HG02938 (cell line): ENCODE measurements around the gene SLAMF9.

ENCODE experiments used
- ATAC-seq: cut with Tn5 transposase; IDR thresholded peaks from one replicate; pipeline ENCODE4 v1.9.1; 2021; ENCODE audit warnings: mild to moderate bottlenecking, moderate library complexity; ENCODE audit not compliant: unreplicated experiment

SLAMF9 gene

GRCh38 chr1:159935305-159935704, 18.7 kb downstream of the SLAMF9 start:
- ATAC-seq: no peak

- ATAC-seq: no peak
Observed at GRCh38 chr1:159934136-159935039, 19.6 kb downstream of the SLAMF9 start.

GRCh38 chr1:159933347-159933746, 20.7 kb downstream of the SLAMF9 start:
- no peak for ATAC-seq

- no peak for ATAC-seq
Observed at GRCh38 chr1:159932296-159933285, 21.4 kb downstream of the SLAMF9 start.

DNA sequence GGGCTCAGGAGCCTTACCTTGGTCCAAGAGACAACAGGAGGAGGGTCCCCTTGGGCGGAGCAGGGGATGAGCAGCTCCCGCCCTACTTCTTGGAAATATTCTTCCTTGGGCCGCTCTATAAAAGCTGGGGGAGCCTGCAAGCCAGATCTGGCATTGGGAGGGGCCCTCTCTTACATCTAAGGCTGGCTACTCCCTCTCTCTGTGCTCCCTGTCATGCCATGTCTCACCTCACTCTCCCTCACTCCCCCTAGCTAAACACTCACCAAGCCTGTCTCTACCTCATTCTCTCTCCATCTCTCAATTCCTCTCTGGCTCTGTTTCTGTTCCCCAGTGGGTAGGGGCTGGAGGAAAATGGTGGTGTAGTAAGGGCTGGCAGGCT, 22.3 kb downstream of the SLAMF9 start:
- ATAC-seq: no peak

DNA sequence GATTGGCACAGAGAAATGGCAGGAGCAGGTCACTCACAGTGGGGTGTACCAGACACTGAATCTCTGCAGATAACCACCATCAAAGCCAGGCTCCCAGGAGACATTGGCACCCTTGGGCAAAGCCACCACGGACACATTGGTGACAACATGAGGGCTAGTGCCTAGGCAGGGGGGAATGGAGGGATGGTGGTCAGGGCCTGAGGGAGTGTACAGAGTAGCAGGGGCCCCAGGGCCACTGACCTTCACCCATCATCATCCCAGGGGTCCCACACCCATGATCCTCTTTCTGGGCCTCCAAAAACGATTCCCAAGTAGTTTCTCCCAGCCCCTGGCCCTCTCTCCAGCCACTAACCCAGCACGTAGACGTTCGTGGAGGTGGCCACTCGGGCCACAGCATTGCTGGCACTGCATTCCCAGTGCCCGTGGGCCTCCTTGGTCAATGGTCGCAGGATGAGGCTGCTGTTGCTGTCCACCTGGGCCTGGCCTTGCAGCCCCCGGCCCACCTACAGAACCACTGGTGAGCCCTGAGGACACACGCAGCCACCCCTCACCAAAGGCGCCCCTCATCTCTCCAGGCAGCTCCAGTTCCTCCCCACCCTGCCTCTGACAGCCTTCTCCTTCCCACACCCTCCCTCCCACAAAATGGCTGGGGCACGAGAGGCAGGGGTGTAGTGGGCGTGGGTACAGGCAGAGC, 22.8 kb downstream of the SLAMF9 start:
- ATAC-seq: no peak

DNA sequence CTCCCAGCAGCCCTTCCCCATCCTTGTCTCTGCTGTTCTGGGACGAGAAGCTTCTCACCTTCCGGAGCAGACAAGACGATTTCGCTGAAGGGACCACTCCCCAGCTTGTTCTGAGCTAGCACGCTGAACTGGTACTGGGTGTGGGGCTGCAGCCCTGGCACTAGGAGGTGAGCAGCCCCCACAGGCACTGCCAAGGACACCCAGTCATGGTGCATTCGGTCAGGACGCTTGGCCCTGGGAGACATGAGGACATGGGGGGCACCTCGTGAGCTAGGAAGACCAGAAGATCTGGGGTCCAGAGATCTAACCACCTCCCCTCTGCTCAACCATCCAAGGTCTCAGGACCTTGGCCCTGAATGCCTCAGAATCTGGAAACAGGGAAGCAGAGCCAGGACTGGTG, 23.4 kb downstream of the SLAMF9 start:
- ATAC-seq: no peak

DNA sequence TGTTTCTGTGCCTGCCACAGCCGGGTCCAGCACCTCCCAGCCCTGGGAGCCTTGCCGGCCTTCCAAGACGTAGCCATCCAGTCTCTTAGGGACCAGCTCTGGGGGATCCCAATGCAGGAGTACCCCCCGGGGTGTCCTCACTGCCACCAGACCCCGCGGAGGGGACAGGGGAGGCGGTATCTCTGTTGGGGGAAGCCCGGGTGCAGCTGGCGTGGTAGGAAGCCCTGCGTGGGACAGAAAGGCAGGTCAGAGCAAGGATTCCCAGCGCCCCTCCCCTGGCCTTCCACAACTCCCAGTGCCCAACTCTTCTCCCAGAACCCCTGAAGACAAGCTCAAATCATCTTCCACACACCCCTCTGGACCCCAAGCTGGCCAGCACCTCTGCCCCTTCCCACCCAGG, 23.8 kb downstream of the SLAMF9 start:
- ATAC-seq: no peak

DNA sequence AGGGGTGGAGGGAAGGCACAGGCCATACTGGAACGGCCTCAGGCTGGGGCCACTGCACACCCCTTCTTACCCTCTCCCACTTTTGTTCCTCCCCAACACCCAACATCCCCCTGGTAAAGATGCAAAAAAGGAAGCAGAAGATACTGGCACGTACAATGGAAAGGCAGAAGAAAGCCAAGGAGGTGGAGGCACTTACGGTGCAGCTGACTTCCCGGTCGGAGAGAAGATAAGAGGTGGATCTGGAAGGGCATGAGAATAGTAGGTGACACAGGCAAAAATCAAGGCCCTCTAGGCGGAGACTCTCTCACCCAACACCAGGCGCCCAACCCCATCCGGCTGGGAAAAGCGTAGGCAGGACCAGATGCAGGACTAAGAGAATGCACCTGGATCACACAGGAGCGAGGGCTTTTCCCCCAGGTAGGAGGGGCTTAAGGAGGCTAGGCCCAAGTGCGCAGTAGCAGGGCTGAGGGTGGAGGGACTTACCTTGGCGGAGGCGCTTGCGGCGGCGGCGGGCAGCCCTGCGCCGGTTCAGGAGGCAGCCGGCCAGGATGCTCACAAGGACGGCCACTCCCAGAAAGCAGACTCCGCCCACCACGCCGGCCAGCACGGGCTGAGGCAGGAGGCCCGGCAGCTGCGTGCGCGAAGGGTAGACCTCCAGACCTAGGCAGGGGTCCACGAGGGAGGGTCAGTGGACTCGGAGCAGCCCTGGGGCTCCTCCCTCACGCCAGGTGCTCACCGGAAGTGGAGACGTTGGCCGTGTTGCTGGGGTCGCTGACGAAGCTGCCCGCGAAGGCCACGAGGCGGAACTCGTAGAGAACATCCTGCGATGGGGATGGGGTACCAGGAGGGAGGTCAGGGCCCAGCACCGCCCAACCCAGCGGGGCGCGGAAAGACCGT, 24.6 kb downstream of the SLAMF9 start:
- no peak for ATAC-seq

GRCh38 chr1:159928491-159929050, 25.5 kb downstream of the SLAMF9 start:
- ATAC-seq: no peak

DNA sequence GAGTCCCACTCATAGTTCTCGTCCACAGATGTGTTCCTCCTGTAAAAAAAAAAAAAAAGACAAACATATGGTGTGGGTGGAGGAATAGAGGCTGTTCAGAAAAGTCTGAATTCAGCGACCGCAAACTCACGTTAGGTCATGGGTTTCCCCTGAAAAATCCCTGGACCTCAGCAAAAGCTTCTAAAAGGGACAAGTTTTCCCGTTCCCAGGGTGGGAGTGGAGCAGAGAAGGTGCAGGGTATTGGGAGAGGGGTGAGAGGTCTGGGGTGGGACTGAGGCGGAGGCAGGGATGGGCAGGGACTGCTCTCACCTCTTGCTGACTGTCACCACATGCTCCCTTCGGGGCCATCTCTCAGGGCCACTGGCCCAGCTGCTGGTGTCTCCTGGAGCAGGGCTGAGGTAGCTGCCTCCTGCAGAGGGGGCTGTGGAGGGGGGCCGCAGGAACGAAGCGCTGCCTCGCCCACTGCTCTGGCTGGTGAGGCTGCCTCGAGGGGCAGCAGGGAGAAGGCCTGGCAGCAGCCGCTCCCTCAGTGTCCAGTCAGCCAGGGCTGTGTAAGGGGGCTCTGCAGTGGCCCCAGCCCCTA, 26.1 kb downstream of the SLAMF9 start:
- no peak for ATAC-seq

DNA sequence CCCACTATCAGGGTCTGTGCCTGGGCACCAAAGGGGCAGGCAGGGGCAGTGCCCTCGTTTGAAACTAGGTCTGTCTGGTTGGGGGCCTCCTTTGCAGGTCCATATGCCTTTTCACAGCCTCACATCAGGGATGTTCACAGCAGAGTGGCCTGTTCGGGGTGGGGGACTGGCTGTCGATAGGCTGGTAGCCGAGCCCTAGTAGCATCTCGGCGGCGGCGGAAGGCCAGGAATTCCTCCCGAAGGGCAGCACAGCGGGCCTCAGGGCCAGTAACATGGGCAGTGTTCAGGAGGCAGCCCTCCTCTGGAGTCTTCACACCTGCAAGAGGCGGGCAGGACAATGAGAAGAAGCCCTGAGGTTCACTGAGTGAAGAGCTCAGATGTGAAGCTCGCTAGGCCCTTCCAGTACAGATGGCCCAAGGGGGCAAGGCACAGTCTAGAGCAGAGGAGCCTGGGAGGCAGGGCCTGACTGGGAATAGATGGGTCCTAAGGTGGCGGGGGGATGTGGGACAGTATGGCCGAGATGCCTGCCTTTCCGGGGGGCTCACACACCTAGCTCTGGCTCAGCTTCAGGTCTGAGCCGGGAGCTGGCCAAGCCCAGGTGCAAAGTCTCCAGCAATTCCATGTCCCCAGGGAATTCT, 26.7 kb downstream of the SLAMF9 start:
- ATAC-seq: no peak

- ATAC-seq: peak; percentile 2
Observed at GRCh38 chr1:159925719-159926078, 28.3 kb downstream of the SLAMF9 start.

GRCh38 chr1:159924791-159925718, 29.0 kb downstream of the SLAMF9 start, which contains the start of gene TAGLN2:
Gene TAGLN2 (minus strand): TSS chr1:159925507. CDS start chr1:159920509, 4,998 bp downstream.
- ATAC-seq: peak; percentile 44

DNA sequence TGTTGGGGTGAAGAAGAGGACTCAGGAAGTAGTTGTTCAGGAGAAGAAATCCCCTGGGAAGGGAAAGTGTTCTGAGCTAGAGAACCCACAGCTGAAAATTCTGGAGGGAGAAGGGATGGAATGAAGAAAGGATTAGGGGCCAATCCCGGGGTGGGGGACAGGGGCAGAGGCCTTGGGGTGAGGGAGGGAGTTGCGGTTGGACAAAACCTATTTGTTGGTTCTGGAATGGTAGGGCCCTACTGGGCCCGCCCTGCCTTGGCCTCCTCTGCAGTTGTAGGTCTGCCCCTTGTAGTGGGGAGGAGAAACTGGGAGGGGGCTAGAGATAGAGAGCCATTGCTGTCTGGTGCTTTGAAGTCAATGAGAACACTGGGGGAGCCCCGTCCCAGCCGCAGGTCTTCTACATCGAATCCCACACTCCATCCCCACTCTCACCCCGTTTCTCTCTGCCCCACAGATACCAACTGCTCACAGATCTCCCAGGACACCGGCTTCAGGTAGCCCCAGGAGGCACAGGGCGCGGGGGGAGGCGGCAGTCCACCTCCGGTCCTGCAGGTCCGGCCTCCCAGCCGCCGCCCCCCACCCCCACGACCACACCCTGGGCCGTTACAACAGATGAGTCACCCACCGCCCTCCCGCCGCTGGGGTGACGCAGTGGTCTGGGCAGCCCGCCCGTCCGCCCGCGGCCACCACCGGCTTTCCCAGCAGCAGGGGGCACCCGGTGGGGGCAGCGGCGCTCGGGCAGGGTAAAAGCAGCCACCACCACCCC, 29.8 kb downstream of the SLAMF9 start:
- no peak for ATAC-seq

- peak; percentile 41 for ATAC-seq
Observed at GRCh38 chr1:159923203-159924024, 30.6 kb downstream of the SLAMF9 start.
